ENCODE results near the gene CCNL1.

CCNL1 gene

DNA sequence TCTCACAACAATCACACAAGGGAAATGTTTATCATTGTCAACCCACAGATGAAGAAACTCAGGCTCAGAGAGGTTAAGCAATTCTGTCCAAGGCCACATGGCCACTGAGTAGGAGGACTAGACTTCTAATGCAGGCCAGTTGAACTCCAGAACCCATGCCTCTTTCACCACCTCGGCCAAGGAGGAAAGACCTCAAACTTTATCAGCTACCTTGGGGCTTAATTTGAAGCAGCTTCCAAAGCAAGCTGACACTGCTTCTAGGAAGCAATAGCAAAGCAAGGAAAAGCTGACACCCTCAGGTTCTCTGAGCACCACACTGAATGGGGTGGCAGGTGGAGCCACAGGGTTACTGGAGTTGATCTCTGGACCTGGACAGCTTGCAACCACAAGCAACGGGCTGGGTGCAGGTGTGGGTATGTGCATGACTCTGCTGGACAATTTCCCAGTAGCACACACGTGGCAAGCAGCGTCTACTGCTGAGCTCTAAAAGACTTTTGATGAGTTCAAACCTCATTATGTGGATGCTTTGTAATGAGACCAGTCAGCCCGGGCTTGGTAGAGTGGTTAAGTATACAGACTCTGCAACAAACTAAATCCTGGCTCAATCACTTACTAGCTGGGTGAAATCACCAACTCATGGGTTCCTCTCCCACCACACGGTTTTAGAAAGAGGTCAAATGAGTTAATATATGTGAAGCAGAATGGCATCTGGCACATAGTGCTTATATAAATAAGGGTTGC is 23.1 kb downstream of the CCNL1 start (continued):
- TF ChIP-seq, protein P1, sequence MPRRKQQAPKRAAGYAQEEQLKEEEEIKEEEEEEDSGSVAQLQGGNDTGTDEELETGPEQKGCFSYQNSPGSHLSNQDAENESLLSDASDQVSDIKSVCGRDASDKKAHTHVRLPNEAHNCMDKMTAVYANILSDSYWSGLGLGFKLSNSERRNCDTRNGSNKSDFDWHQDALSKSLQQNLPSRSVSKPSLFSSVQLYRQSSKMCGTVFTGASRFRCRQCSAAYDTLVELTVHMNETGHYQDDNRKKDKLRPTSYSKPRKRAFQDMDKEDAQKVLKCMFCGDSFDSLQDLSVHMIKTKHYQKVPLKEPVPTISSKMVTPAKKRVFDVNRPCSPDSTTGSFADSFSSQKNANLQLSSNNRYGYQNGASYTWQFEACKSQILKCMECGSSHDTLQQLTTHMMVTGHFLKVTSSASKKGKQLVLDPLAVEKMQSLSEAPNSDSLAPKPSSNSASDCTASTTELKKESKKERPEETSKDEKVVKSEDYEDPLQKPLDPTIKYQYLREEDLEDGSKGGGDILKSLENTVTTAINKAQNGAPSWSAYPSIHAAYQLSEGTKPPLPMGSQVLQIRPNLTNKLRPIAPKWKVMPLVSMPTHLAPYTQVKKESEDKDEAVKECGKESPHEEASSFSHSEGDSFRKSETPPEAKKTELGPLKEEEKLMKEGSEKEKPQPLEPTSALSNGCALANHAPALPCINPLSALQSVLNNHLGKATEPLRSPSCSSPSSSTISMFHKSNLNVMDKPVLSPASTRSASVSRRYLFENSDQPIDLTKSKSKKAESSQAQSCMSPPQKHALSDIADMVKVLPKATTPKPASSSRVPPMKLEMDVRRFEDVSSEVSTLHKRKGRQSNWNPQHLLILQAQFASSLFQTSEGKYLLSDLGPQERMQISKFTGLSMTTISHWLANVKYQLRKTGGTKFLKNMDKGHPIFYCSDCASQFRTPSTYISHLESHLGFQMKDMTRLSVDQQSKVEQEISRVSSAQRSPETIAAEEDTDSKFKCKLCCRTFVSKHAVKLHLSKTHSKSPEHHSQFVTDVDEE (CRISPR knock-in tag; IDR thresholded peaks at IDR 0.05) = no peak
- TF ChIP-seq ZNF70 (CRISPR knock-in tag; IDR thresholded peaks at IDR 0.05) (no peak), ARNTL (CRISPR knock-in tag; IDR thresholded peaks at IDR 0.05; ENCODE audit: borderline replicate concordance, low read depth) (no peak), ISL1 (CRISPR knock-in tag; IDR thresholded peaks at IDR 0.05) (no peak)

DNA sequence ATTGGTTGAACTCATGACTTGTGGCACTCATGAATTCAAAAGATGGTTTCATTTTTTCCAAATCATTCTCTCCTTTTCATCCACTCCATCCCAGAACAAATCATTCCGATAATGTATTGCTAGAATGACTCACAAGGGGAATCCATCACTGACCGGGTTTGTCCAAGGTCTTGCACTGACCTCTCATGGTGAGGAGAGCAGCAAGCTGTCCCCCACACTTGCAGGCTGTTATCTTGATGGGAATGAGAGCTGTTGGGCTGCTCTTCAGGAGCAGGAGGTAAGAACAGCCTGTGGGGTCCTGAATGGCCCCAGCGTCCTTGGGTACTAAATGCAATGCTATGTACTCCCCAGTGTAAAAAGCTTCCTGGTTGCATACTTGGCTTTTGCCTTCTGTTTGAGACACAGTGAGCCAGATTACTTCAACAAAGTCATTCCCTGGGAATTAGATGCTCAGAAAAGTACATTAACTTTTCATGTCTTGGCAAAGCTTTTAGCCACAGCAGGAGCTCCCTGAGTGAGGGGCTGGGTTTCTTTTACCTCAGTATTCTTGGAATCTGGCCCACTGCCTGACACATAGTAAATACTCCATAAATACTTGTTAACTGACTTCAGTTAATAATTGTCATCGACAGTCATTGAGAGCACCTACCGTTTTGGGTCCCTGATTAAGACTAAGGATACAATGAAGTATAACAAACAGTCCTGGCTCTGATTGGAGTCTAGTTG is 24.1 kb downstream of the CCNL1 start:
- TF ChIP-seq ZNF8 (CRISPR knock-in tag; IDR thresholded peaks at IDR 0.05) (no peak), GLIS3 (CRISPR knock-in tag; IDR thresholded peaks at IDR 0.05) (no peak), BACH2 (CRISPR knock-in tag; IDR thresholded peaks at IDR 0.05; ENCODE audit: borderline replicate concordance) (no peak), ZNF70 (CRISPR knock-in tag; IDR thresholded peaks at IDR 0.05) (no peak), CSDC2 (CRISPR knock-in tag; IDR thresholded peaks at IDR 0.05) (no peak), ZC3H10 (CRISPR knock-in tag; IDR thresholded peaks at IDR 0.05) (no peak), PPARA (CRISPR knock-in tag; IDR thresholded peaks at IDR 0.05; ENCODE audit: borderline replicate concordance) (no peak), SNAI2 (CRISPR knock-in tag; IDR thresholded peaks at IDR 0.05) (no peak), ISL1 (CRISPR knock-in tag; IDR thresholded peaks at IDR 0.05) (no peak)
- TF ChIP-seq, protein P2, sequence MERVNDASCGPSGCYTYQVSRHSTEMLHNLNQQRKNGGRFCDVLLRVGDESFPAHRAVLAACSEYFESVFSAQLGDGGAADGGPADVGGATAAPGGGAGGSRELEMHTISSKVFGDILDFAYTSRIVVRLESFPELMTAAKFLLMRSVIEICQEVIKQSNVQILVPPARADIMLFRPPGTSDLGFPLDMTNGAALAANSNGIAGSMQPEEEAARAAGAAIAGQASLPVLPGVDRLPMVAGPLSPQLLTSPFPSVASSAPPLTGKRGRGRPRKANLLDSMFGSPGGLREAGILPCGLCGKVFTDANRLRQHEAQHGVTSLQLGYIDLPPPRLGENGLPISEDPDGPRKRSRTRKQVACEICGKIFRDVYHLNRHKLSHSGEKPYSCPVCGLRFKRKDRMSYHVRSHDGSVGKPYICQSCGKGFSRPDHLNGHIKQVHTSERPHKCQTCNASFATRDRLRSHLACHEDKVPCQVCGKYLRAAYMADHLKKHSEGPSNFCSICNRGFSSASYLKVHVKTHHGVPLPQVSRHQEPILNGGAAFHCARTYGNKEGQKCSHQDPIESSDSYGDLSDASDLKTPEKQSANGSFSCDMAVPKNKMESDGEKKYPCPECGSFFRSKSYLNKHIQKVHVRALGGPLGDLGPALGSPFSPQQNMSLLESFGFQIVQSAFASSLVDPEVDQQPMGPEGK (CRISPR knock-in tag; IDR thresholded peaks at IDR 0.05; ENCODE audit: borderline replicate concordance) = no peak
- TF ChIP-seq, protein P3, sequence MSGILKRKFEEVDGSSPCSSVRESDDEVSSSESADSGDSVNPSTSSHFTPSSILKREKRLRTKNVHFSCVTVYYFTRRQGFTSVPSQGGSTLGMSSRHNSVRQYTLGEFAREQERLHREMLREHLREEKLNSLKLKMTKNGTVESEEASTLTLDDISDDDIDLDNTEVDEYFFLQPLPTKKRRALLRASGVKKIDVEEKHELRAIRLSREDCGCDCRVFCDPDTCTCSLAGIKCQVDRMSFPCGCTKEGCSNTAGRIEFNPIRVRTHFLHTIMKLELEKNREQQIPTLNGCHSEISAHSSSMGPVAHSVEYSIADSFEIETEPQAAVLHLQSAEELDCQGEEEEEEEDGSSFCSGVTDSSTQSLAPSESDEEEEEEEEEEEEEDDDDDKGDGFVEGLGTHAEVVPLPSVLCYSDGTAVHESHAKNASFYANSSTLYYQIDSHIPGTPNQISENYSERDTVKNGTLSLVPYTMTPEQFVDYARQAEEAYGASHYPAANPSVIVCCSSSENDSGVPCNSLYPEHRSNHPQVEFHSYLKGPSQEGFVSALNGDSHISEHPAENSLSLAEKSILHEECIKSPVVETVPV (CRISPR knock-in tag; IDR thresholded peaks at IDR 0.05) = no peak
- TF ChIP-seq, protein P4, sequence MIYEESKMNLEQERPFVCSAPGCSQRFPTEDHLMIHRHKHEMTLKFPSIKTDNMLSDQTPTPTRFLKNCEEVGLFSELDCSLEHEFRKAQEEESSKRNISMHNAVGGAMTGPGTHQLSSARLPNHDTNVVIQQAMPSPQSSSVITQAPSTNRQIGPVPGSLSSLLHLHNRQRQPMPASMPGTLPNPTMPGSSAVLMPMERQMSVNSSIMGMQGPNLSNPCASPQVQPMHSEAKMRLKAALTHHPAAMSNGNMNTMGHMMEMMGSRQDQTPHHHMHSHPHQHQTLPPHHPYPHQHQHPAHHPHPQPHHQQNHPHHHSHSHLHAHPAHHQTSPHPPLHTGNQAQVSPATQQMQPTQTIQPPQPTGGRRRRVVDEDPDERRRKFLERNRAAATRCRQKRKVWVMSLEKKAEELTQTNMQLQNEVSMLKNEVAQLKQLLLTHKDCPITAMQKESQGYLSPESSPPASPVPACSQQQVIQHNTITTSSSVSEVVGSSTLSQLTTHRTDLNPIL (CRISPR knock-in tag; IDR thresholded peaks at IDR 0.05; ENCODE audit: low read depth) = no peak
- TF ChIP-seq, protein P5, sequence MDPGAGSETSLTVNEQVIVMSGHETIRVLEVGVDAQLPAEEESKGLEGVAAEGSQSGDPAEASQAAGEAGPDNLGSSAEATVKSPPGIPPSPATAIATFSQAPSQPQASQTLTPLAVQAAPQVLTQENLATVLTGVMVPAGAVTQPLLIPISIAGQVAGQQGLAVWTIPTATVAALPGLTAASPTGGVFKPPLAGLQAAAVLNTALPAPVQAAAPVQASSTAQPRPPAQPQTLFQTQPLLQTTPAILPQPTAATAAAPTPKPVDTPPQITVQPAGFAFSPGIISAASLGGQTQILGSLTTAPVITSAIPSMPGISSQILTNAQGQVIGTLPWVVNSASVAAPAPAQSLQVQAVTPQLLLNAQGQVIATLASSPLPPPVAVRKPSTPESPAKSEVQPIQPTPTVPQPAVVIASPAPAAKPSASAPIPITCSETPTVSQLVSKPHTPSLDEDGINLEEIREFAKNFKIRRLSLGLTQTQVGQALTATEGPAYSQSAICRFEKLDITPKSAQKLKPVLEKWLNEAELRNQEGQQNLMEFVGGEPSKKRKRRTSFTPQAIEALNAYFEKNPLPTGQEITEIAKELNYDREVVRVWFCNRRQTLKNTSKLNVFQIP (CRISPR knock-in tag; IDR thresholded peaks at IDR 0.05; ENCODE audit: borderline replicate concordance, low read depth) = no peak
- TF ChIP-seq, protein P1 (CRISPR knock-in tag; IDR thresholded peaks at IDR 0.05) = no peak
- ATAC-seq = no peak
